Kidney (tissue), 14 donors: ENCODE results near the gene SRP14. TPM values are rescaled to one million over a fixed set of nuclear protein-coding genes. Genes with fewer than 3 reads are reported as not detected.

ENCODE experiments used
- DNase-seq, 5 donors: peaks; one replicate each; pipeline ENCODE4 v3.0.0-alpha.2; 2013 to 2020
- FAIRE-seq: peaks from 2 replicates; lab custom pipeline; 2012; peaks lifted over from hg19 to GRCh38; lab: Jason Lieb, UNC
- H3K27ac ChIP-seq, 2 donors: one replicate each; pipeline ENCODE4 v1.7.0; 2013; ENCODE audit warnings: low read depth in 2 of 2, low read length in 2 of 2, inconsistent platforms in 1 of 2
- H3K27me3 ChIP-seq: one replicate; pipeline ENCODE4 v1.7.1; 2013; ENCODE audit warnings: low read length, inconsistent platforms; ENCODE audit not compliant: control insufficient read depth, insufficient read depth
- H3K36me3 ChIP-seq, 3 donors: one replicate each; pipeline versions ENCODE4 v1.7.0 to v1.7.1; 2013; ENCODE audit warnings: low read length in 3 of 3, control low read depth in 1 of 3, inconsistent platforms in 1 of 3; ENCODE audit not compliant: insufficient read depth in 3 of 3, control insufficient read depth in 2 of 3
- H3K4me1 ChIP-seq, 3 donors: one replicate each; pipeline versions ENCODE4 v1.7.0 to v1.7.1; 2013; ENCODE audit warnings: low read length in 3 of 3, inconsistent platforms in 1 of 3, low read depth in 1 of 3; ENCODE audit not compliant: control insufficient read depth in 2 of 3, insufficient read depth in 2 of 3
- H3K4me3 ChIP-seq, 3 donors: one replicate each; pipeline versions ENCODE4 v1.7.0 to v1.8.1; 2013; ENCODE audit warnings: low read length in 3 of 3, control low read depth in 1 of 3, inconsistent platforms in 1 of 3
- H3K9ac ChIP-seq, 3 donors: one replicate each; pipeline versions ENCODE4 v1.7.0 to v1.7.1; 2013; ENCODE audit warnings: low read length in 3 of 3, control low read depth in 1 of 3, inconsistent platforms in 1 of 3
- H3K9me3 ChIP-seq, 3 donors: one replicate each; pipeline versions ENCODE4 v1.7.0 to v1.7.1; 2013; ENCODE audit warnings: low read length in 3 of 3, control low read depth in 1 of 3, inconsistent platforms in 1 of 3; ENCODE audit not compliant: control insufficient read depth in 2 of 3, insufficient read depth in 1 of 3
- CTCF ChIP-seq: IDR thresholded peaks from 3 replicates; pipeline ENCODE4 v1.5.1; 2012; ENCODE audit warnings: mild to moderate bottlenecking, moderate library complexity, borderline replicate concordance; ENCODE audit not compliant: insufficient read depth; ENCODE audit errors: extremely low read depth
- intact Hi-C: fragments of 100-400 bp; cut with DNase I; formaldehyde crosslinking; loops from one replicate; pipeline ENCODE4 v1.11.1; 2022
- polyA plus RNA-seq: library from polyadenylated mRNA; stranded (reverse); fragments of 350-450 nt; fragmentation: Illumina TruSeq; extraction: RNeasy Lipid Tissue Mini Kit (QIAGEN cat#74804); gene quantifications from one replicate; pipeline ENCODE4 v1.2.3, GENCODE V29; 2014; ENCODE audit warnings: low read depth, low replicate concordance; ENCODE audit not compliant: insufficient read depth
- total RNA-seq: library from RNA; stranded (reverse); fragmentation: NEBNext Ultra II Directional; extraction: Animal tissue kit (Norgen Biotek cat#: 25700); gene quantifications from one replicate; pipeline ENCODE4 v1.2.1, GENCODE V29; 2021
- donor health status: control.
- donor health status: control.
- donor health status: control.
- donor health status: control.
- donor health status: control.
- donor health status: DM: yes; HTN: yes; CAD: no.
- donor health status: Normal renal cell carcinoma (clear cell type).

SRP14 gene
- total and polyA plus RNA-seq, 2 donors from 2014 or later = 190 to 867 TPM

- no peak overlapping the region for H3K9ac ChIP-seq
- TF ChIP-seq CTCF = no peak
- no peak overlapping the region for H3K4me3 ChIP-seq
- H3K36me3 ChIP-seq = no peaks in the 10 kb centered on the region
- peak overlapping the region in 1 of 2 donors; percentile 42 for H3K27ac ChIP-seq
- H3K9me3 ChIP-seq = no peaks in the 10 kb centered on the region
- DNase-seq (peak; percentile 65 to 92 (median 84)), FAIRE-seq (no peak)
- H3K4me1 ChIP-seq = peaks cover 3 to 28% (median 10%) of the 10 kb centered on the region in 3 donors
- H3K27me3 ChIP-seq = no peaks in the 10 kb centered on the region
- intact Hi-C loops = loop anchor here (10.0 kb wide), 1 partner anchor 67 kb away; no protein-coding TSS in a partner anchor
Observed at GRCh38 chr15:40047415-40048210, 8.6 kb upstream of the SRP14 start.

GRCh38 chr15:40046721-40047414 lies 7.9 kb upstream of the SRP14 start:
- FAIRE-seq = no peak
- no peak for TF ChIP-seq CTCF
- Histone ChIP-seq H3K9me3 (no peaks in the 10 kb centered on the region), H3K9ac (no peak overlapping the region), H3K27me3 (no peaks in the 10 kb centered on the region), H3K4me1 (peaks cover 3 to 28% (median 10%) of the 10 kb centered on the region in 3 donors), H3K27ac (no peak overlapping the region), H3K4me3 (no peak overlapping the region), H3K36me3 (no peaks in the 10 kb centered on the region)
- intact Hi-C loops = loop anchor here (10.0 kb wide), 1 partner anchor 68 kb away; no protein-coding TSS in a partner anchor
- peak in 1 of 5 donors; percentile 42 for DNase-seq

- no peak for FAIRE-seq
- peak overlapping the region in 2 of 3 donors; percentile 13 to 21 for H3K9ac ChIP-seq
- H3K27ac ChIP-seq = no peak overlapping the region
- no peaks in the 10 kb centered on the region for H3K9me3 ChIP-seq
- H3K4me3 ChIP-seq = no peak overlapping the region
- no peak for TF ChIP-seq CTCF
- H3K36me3 ChIP-seq = no peaks in the 10 kb centered on the region
- no peak for DNase-seq
- peaks cover 3 to 28% (median 10%) of the 10 kb centered on the region in 3 donors for H3K4me1 ChIP-seq
- intact Hi-C loops = loop anchor here (10.0 kb wide), 1 partner anchor 69 kb away; no protein-coding TSS in a partner anchor
- H3K27me3 ChIP-seq = no peaks in the 10 kb centered on the region
Observed at GRCh38 chr15:40045572-40046217, 6.7 kb upstream of the SRP14 start.
